G401 (cell line): ENCODE measurements around the gene TRAT1. TPM values are rescaled to one million over a fixed set of nuclear protein-coding genes. Genes with fewer than 3 reads are reported as not detected.
"Not testable (repeated sequence)": the region's sequence is repeated elsewhere in the genome, so short reads cannot be mapped to it uniquely, and the experiment has no call there.

Experiments
- DNase-seq: peaks from one replicate; pipeline ENCODE4 v3.0.0-alpha.2; 2015; ENCODE audit warnings: low spot score
- in situ Hi-C: cut with HindIII; loops from 2 replicates; pipeline ENCODE4 v1.10.0; 2016; ENCODE audit warnings: low sequenced_read_pairs, mixed read lengths
- total RNA-seq: library from RNA; depleted of rRNA; stranded (reverse); fragments of >200 nt; shearing (Covaris generic); gene quantifications from 2 replicates; pipeline ENCODE4 v1.2.3, GENCODE V29; 2014; rRNA removed

TRAT1 gene, protein sequence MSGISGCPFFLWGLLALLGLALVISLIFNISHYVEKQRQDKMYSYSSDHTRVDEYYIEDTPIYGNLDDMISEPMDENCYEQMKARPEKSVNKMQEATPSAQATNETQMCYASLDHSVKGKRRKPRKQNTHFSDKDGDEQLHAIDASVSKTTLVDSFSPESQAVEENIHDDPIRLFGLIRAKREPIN
- total RNA-seq = not detected in 2 replicates

- in situ Hi-C loops = no loop called here
- DNase-seq = no peak
Measured at GRCh38 chr3:108822123-108822897, at the start of gene TRAT1. TSS of gene TRAT1 (plus strand) at chr3:108822786. CDS start at chr3:108822928, 142 bp downstream.

DNA sequence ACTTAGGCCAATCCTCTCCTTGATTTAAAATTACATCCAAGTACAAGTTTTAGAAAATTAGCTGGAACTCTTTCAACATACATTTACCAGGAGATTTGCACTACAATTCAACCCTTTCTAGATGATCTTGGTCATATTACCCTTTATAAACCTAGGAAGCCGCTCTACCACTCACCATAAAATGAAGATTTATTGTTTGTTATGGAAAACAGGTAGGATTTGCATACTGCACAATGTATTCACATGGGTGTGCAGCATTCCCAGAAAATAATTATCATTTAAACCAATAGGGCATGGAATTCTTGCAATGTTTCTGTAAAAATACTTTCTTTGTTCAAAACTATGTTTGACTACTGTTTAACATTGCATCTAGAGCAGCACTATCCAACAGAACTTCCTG is 46.9 kb upstream of the TRAT1 start:
- no peak for DNase-seq
- in situ Hi-C loops = no loop called here

GRCh38 chr3:108779496-108779895 is 43.1 kb upstream of the TRAT1 start:
- in situ Hi-C loops = no loop called here

DNA sequence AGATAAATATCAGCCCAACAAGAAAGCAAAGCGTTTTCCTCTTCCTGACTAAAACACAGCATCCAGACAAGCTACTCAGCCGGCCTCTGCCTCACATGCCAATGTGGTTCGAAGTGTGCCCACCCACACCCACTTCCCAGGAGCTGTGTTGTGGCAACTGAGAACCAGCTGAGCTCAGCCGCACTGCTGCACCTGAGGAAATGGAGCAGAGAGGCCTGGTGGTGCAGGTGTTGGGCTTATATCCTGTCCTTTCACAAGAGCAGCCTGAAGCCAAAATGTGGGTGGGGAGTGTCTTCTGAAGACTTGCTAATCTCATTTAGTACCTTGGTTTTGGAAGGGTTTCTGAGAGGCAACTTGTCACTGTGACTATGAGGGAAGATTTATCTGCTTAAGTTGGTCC is 42.4 kb upstream of the TRAT1 start:
- in situ Hi-C loops = no loop called here
- DNase-seq = no peak

More at GRCh38 chr3:108779496-108779895, 43.1 kb upstream of the TRAT1 start:
- no peak for DNase-seq

- in situ Hi-C loops = no loop called here
- no peak for DNase-seq
Measured at GRCh38 chr3:108791473-108791872, 31.1 kb upstream of the TRAT1 start.

DNA sequence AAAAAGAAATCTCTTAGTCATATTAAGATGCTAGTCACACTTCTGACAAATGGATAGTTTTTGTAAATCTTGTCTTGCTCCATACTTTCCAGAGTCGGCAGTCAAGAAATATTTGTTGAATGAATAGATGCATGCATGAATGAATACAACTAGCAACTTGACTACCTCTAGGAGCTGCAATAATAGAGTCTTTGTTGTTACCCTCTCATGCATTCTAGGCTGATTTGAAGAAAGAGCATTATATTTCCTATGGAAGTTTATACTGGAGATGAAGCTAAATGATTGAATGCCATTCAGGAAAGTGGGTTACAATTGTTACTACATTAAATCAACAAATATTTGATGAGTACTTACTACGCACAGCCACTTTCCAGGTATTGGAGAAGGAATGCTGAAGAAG is 18.1 kb upstream of the TRAT1 start:
- DNase-seq = no peak
- in situ Hi-C loops = no loop called here

DNA sequence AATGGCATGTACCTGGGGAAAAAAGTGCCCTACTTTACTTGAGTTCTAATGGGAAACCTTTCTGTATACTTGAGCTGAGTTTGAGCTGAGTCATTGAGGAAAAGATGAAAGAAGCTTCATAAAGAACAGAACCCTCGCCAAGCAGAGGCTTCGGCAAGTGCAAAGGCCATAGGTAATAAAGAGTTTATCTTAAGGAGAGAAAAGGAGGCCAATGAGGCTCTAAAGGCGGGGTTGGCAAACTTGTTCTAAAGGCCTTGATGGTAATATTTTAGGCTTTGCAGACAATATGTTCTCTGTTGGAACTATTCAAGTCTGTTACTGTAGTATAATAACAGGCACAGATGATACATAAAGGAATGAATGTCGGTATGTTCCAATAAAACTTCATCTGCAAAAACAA is 17.6 kb upstream of the TRAT1 start:
- in situ Hi-C loops = no loop called here

DNA sequence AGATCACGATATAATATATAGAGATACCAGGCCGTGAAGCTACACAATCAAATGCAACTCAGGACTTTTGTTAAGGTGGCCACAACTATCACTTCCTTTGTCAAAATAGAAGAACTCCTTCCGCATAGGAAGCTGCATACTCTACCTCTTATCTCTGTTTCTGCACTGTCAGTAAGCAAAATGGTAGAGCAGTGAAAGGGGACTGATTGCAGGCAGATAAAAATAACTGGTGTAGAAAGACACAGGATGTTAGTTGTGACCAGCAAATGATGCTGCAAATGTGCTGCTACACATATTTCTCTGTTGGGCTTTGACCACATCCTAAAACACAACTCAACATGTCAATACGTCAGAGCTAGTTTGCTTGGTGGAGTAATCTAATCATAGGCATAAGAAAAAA is 16.3 kb upstream of the TRAT1 start:
- in situ Hi-C loops = no loop called here
- no peak for DNase-seq

More for the DNA sequence above, 17.6 kb upstream of the TRAT1 start:
- no peak for DNase-seq

DNA sequence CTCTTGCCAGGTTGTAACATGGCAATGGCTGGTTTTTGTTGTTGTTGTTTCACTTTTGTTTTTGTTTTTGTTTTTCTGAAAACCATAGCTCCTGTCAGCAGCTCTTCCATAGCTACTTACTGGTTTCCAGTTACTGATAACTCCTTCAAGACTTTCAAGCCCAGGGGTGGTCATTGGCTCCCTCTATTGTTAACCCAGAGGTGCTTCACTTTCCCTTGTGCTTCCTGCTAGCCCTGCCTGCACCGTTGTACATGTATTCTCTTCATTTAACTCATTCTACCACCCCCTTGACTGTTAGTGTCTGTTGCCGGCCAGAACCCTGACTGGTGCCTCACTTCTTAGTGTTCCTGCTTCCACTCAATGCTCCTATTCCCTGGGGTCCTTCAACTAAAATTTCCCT is 4.2 kb upstream of the TRAT1 start:
- in situ Hi-C loops = no loop called here
- DNase-seq = no peak

GRCh38 chr3:108820586-108820985 is 2.0 kb upstream of the TRAT1 start:
- in situ Hi-C loops = no loop called here
- no peak for DNase-seq

GRCh38 chr3:108823227-108823626 is 641 bp downstream of the TRAT1 start:
- in situ Hi-C loops = no loop called here
- no peak for DNase-seq

GRCh38 chr3:108823803-108824202 is 1.2 kb downstream of the TRAT1 start:
- in situ Hi-C loops = not testable (repeated sequence)

DNA sequence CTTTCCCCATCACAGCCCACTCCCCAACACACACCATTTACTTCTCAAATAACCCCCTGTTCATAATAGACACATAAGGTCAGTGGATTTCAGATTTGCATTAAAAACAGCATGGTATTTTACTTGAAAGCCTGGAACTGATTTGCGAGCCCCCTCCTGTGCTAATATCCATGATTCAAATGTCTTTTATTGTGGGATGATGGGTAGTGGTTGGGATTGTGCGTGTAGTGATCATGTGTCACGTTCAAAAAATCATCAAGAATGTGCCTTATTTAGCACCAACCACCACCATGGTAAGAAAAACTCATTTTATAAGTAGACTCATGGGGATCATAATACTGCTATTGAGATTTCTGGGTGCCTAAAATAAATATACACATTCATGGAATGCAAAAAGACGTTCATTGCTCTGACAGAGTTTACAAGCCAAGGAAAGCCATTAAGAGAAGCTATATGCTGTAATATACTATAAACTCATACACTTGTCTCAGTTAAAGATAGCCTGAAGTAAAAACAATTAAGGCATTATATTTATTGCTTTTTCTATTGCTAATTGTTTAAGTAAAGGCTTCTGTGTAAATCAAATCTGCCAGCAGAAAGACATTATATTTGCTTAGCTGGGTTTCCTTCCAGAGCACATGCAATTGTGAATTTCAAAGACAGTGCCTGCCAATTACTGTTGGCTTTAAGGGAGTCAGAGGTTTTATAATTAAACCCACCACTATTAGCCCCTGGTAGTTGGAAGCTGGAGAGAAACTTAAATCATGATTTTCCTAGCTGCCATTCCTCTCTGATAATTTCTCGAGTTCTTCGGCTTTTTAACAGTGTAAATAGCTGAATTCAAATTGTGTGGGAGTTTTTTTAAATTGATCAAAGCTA is 4.0 kb downstream of the TRAT1 start:
- no peak for DNase-seq
- in situ Hi-C loops = no loop called here

More at GRCh38 chr3:108823803-108824202, 1.2 kb downstream of the TRAT1 start:
- DNase-seq = not testable (repeated sequence)

DNA sequence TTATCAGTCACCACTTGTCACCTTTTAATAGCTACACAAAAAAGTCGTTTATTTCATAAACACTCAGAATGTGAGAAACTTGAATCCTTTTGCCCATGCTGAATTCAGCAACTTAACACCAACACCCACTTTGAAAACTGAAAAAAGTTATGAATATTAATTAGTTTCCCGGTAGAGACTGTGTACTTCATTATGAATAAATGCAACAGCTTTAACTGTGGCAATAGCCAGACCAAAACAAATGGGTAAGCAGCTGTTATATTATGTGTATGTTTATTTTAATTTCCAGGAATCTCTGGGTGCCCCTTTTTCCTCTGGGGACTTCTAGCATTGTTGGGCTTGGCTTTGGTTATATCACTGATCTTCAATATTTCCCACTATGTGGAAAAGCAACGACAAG is 7.8 kb downstream of the TRAT1 start:
- no peak for DNase-seq

DNA sequence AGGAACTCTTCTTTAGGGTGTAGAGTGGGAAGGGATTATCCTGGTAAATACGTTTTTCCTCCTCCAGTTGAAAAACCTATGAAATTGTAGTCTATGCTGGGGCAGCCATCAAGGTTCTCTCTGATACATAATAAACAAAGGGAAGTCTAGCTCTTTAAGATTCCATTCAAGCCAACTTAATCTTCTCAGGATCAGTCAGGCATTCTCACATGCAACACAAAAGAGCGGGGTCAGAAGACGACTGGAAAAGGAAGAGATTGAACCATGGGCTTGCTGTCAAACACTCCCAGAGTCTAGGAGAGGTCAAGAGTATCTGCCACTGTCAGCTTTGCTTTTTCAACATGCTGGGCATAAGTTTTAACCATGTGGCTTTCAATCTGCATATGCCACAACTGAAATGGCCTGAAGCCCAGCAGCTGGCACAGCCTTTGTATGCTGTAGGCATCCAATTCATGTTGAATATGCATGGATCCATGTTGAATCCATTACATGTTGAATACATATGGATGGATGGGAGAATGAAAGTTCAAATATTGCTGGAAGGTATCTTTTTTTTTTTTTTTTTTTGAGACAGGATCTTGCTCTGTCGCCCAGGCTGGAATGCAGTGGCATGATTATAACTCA is 8.5 kb downstream of the TRAT1 start:
- no peak for DNase-seq
- in situ Hi-C loops = no loop called here

More for the DNA sequence above, 7.8 kb downstream of the TRAT1 start:
- in situ Hi-C loops = no loop called here

DNA sequence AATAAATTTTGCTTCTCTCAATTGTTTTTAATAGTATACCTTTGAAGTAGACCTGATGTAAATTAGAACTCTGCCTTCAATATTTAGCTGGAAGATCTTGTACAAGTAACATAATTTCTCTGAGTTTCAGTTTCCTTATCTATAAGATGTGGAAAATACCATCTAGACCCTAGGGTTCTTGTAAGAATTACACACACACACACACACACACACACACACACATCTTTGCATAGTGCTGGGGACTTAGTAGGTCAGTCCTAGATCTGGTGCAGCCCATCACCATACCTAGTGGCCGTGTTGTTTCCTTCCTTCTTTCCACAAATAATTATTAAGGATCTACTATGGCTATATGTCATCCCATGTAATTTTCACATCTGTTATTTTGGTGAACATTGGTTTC is 11.0 kb downstream of the TRAT1 start:
- no peak for DNase-seq
- in situ Hi-C loops = no loop called here

- DNase-seq = no peak
- in situ Hi-C loops = no loop called here
Measured at GRCh38 chr3:108834551-108834950, 12.0 kb downstream of the TRAT1 start.

DNA sequence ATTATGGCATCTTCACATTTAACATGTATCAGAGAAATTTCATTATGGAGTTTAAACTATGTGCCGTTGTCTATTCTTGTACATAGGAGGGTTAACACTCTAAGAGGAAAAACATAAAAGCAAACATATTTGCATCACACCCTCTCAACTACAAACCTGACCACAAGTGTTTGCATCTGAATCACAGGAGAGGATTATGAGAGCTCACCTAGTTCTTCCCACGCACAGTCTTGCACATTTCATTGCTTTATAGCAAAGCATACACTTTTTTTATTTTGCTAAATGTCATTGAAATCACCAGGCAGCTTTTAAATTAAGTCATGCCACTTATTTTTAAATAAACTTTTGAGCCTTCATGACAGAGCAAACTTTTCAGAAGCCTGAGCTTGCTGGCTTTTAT is 12.5 kb downstream of the TRAT1 start:
- no peak for DNase-seq
- in situ Hi-C loops = no loop called here

DNA sequence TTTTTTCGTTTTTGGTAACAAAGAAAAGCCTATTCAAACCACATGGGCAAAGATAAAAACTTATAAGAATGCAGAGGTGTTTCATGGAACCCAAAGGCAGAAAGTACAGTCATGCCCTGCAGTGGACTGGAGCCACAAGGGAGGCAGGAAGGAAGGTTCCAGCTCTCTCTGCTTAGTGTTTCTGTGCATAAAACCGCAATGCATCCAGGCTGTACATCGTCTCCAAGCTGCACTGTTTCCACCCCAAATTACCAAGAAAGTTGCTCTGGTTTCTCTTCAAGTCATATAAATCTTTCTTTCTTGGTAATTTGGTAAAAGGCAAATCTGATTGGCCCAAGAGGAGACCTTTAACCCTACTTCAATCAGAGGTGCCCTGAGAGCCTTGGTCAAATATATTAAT is 15.8 kb downstream of the TRAT1 start:
- in situ Hi-C loops = no loop called here

More for the DNA sequence above, 15.8 kb downstream of the TRAT1 start:
- no peak for DNase-seq
